ENCODE results near the gene ECI2. TPM values are rescaled to one million over a fixed set of nuclear protein-coding genes. Genes with fewer than 3 reads are reported as not detected.
A peak's percentile ranks its signal among the peaks of the same experiment; 100 is the strongest.

Gene ECI2
- total RNA-seq, 1 donor from 2014 or later, result 49.1 TPM

- H3K36me3 Mint-ChIP-seq, result peaks cover 5% of the 10 kb centered on the region
- peaks cover 17% of the 10 kb centered on the region for H3K4me1 Mint-ChIP-seq
- no peaks in the 10 kb centered on the region for H3K27me3 ChIP-seq
- H3K27ac ChIP-seq, result no peak overlapping the region
- no peak for DNase-seq (ENCODE audit: low spot score)
- H4K20me1 ChIP-seq (ENCODE audit: low read depth), result no peaks in the 10 kb centered on the region
- peaks cover 13% of the 10 kb centered on the region for H3F3A ChIP-seq (ENCODE audit: low read depth)
- no peak overlapping the region for H3K27ac Mint-ChIP-seq
- H3K4me3 Mint-ChIP-seq, result no peak overlapping the region
- H2AFZ ChIP-seq (replicated peaks), result no peak overlapping the region
- H3K27me3 Mint-ChIP-seq (ENCODE audit: insufficient read depth, low read depth), result peaks cover 7% of the 10 kb centered on the region
- peaks cover 7% of the 10 kb centered on the region for H3K9me3 ChIP-seq (ENCODE audit: low read depth)
- H3K4me1 ChIP-seq, result peaks cover 19% of the 10 kb centered on the region
- H3K4me2 ChIP-seq, result no peak overlapping the region
- H3K79me2 ChIP-seq (ENCODE audit: low read depth), result no peaks in the 10 kb centered on the region
- no peak overlapping the region for H3K9ac ChIP-seq
- H3K4me3 ChIP-seq, result no peak overlapping the region
- H3K36me3 ChIP-seq, result no peaks in the 10 kb centered on the region
- no peak for TF ChIP-seq EZH2phosphoT487 (IDR thresholded peaks at IDR 0.05)
- no peak for TF ChIP-seq CTCF (IDR thresholded peaks at IDR 0.05)
- no peak for TF ChIP-seq EZH2 (IDR thresholded peaks at IDR 0.05)
- H3K9me3 Mint-ChIP-seq, result peaks cover 21% of the 10 kb centered on the region
These were observed 32.5 kb upstream of the ECI2 start for GRCh38 chr6:4167833-4168232.

- no peak for DNase-seq (ENCODE audit: low spot score)
- Histone ChIP-seq H3K4me2 (no peak overlapping the region), H3K4me3 (no peak overlapping the region), H3K79me2 (ENCODE audit: low read depth) (no peaks in the 10 kb centered on the region), H3K27ac (no peak overlapping the region), H3F3A (ENCODE audit: low read depth) (peaks cover 13% of the 10 kb centered on the region), H3K27me3 (no peaks in the 10 kb centered on the region), H3K9ac (no peak overlapping the region), H3K9me3 (ENCODE audit: low read depth) (peaks cover 7% of the 10 kb centered on the region), H4K20me1 (ENCODE audit: low read depth) (no peaks in the 10 kb centered on the region), H3K36me3 (no peaks in the 10 kb centered on the region), H2AFZ (replicated peaks) (no peak overlapping the region), H3K4me1 (peaks cover 19% of the 10 kb centered on the region)
- Mint-ChIP-seq H3K27ac (no peak overlapping the region), H3K4me1 (peaks cover 17% of the 10 kb centered on the region), H3K4me3 (no peak overlapping the region), H3K27me3 (ENCODE audit: insufficient read depth, low read depth) (peaks cover 7% of the 10 kb centered on the region), H3K36me3 (peaks cover 5% of the 10 kb centered on the region), H3K9me3 (peaks cover 21% of the 10 kb centered on the region)
- TF ChIP-seq EZH2 (IDR thresholded peaks at IDR 0.05), result no peak
- no peak for TF ChIP-seq CTCF (IDR thresholded peaks at IDR 0.05)
- no peak for TF ChIP-seq EZH2phosphoT487 (IDR thresholded peaks at IDR 0.05)
These were observed 31.7 kb upstream of the ECI2 start for GRCh38 chr6:4167123-4167522.

GRCh38 chr6:4164456-4164855 lies 29.1 kb upstream of the ECI2 start:
- Histone ChIP-seq H4K20me1 (ENCODE audit: low read depth) (no peaks in the 10 kb centered on the region), H3K4me2 (no peak overlapping the region), H3F3A (ENCODE audit: low read depth) (peaks cover 9% of the 10 kb centered on the region), H3K9ac (no peak overlapping the region), H3K36me3 (no peaks in the 10 kb centered on the region), H3K27ac (no peak overlapping the region), H3K79me2 (ENCODE audit: low read depth) (no peaks in the 10 kb centered on the region), H3K27me3 (no peaks in the 10 kb centered on the region), H3K9me3 (ENCODE audit: low read depth) (peaks cover 7% of the 10 kb centered on the region), H2AFZ (replicated peaks) (no peak overlapping the region), H3K4me1 (peaks cover 13% of the 10 kb centered on the region), H3K4me3 (no peak overlapping the region)
- TF ChIP-seq EZH2 (IDR thresholded peaks at IDR 0.05) (no peak), EZH2phosphoT487 (IDR thresholded peaks at IDR 0.05) (no peak), CTCF (IDR thresholded peaks at IDR 0.05) (no peak)
- H3K36me3 Mint-ChIP-seq, result peaks cover 5% of the 10 kb centered on the region
- no peak for DNase-seq (ENCODE audit: low spot score)
- H3K9me3 Mint-ChIP-seq, result peaks cover 21% of the 10 kb centered on the region
- no peak overlapping the region for H3K4me3 Mint-ChIP-seq
- peaks cover 7% of the 10 kb centered on the region for H3K27me3 Mint-ChIP-seq (ENCODE audit: insufficient read depth, low read depth)
- peaks cover 17% of the 10 kb centered on the region for H3K4me1 Mint-ChIP-seq
- peak overlapping the region; percentile 79 for H3K27ac Mint-ChIP-seq
